Suppressor macrophage treated with lipopolysaccharide for 4 hours (primary cell): ENCODE data around the gene PRLR.
"Not testable (repeated sequence)": the region's sequence is repeated elsewhere in the genome, so short reads cannot be mapped to it uniquely, and the experiment has no call there.

Source experiments
- DNase-seq: peaks from one replicate; pipeline ENCODE4 v3.0.0-alpha.2; 2020

The PRLR gene

GRCh38 chr5:35066260-35066795, 164.0 kb downstream of the PRLR start:
- DNase-seq: peak; percentile 58

DNA sequence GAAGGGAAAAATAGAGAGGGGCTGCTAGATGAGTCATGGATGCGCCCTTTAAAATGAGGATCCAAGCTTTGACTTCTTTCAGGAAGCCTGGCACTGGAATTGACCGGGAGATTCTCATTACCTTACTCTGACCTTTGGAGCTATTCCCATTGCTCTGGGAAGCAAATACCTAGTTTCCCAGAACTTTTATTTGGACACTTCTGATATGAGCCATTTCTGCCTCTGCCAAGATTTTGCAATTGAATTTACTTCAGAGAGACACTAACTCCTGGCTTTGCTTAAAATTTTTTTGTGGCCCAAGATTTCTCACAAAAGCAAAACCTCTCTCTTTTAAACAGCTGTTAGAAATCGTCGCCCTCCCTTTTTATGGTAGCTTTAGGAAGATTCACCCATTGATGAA, 166.9 kb downstream of the PRLR start:
- DNase-seq: no peak

GRCh38 chr5:35061211-35061770, 169.0 kb downstream of the PRLR start:
- peak; percentile 67 for DNase-seq

DNA sequence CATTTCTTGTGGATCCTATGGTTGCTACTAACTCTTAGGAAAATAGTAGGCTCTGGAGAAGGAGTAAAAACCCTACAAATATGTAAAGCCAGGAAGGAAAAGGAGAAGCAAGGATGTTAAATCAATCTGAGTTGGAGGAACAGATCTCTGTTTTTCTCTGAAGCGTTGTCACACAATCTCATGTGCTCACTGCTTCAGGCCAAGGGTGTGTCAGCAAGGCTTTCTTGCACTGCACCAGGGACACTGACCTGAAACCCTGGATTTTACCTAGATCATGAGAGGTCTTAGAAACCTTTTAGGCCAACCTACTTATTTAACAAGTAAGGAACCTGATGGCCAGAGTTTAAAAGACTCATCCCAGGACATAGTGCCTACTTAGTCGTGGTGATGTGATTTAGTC, 170.1 kb downstream of the PRLR start:
- DNase-seq: no peak

DNA sequence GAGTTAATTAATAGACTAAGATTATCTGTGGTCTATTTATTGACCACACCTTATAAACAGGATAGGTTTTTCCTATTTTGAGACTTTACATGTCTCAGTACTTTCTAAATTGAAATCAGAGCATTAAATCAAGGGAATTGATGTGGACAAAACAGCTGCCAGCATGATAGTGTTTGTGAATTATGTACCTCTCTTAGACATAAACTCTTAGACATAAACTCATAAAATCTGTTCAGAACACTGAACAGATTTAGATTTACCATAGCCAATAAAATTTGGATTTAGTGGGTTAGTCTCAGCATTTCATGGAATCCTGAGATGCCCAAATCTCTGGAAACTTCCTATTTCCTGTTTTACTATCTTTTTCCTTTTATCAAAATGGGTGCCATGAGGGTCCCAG, 171.0 kb downstream of the PRLR start:
- DNase-seq: no peak

GRCh38 chr5:35058374-35058788, 171.9 kb downstream of the PRLR start:
- DNase-seq: peak; percentile 38

DNA sequence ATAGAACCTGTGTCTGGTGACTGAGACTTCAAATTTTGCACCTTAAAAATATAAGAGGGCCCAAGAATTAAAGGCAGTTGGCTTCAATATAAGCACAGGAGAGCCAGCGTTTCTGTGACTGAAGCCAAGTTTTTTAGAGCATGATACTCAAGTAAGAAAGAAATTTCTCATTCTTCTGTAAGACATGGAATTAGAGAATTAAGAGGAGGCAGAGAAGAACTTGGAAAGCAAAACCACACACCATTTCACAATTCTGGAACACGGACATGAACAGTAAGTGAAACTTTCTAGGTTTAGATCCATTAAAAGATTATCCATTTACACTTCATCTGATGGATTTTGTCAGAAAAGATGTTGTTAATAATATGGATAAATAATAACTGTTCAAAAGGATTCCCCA, 173.6 kb downstream of the PRLR start:
- no peak for DNase-seq

- DNase-seq: no peak
These were observed 177.4 kb downstream of the PRLR start for GRCh38 chr5:35052838-35053237.

DNA sequence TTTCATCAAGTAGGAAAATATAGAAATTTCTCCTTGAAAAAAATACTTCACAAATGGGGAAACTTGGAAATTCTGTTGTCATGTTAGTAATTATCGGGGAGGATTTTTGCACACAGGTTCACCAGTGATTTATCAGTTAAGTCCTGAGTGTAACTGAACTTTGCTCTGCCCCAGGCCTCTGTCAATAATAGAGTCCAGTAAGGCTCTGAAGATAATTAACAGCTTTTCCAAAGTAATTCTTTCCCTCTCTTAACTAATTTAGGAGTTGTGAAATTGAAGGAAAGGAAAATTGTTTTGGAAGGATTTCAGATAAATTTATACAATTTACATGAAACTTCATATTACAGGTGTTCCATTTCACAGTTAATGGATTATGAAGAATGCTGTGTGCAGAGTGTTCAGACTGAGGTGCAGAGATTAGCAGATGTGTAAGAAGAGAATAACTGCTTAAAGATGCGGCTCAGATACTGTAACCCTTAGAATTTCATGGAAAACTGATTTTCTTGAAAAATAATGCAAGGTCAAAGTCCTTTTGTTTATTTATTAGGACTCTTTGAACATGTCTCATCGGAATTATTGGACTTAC, 179.7 kb downstream of the PRLR start:
- DNase-seq: no peak

- no peak for DNase-seq
These were observed 181.4 kb downstream of the PRLR start for GRCh38 chr5:35048910-35049309.

DNA sequence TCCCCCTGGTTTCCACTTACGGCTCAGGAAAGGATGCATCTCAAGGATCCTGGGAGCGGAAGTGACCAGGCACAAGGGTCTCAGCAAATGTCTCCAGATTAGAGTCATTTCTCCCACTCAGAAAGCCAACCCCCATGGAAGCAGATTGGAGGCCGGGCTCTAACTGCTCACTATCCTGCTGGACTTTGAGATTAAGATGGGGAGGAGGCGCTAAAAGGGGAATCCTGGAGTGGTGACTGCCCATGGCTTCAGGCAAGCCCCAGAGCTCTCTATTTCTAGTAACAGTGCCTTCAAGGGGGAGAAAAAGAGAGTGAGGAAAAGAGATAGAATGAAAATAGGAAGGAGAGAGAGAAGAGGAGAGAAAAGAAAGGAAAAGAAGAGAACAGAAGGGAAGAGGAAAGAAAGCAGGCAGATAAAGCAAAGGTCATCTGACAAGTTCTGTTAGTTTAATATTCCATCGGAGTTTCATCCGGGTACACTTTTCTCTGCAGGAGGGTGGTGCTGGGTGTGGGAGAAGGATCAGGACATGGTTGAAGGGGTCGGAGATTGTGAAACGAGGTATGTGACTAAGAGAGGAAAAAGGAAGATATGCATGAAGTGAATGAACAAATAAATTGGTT, 182.4 kb downstream of the PRLR start, which contains the start of gene AGXT2:
Gene AGXT2, minus strand, starts transcription at position 165 of the 620 bp plus-strand sequence. Its CDS starts 57 bp downstream, at position 108.
- no peak for DNase-seq

DNA sequence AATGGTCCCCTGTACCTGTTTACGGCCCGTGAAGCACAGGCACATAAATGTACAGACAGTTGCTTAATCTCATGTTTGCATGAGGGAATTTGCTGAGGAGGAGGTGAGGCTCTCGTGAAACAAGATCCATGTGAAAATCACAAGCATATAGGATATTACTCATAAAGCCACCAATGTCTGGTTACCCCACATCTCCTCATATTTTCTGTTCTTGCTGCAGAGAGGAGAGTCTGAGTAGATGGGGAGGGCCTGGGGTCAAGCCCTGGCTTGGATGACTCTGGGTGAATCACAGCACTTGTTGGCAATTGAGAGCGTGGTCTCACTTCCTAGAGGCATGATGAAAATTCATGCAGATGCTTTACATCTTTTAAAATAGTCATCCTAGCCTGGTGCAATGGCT, 183.5 kb downstream of the PRLR start:
- peak; percentile 14 for DNase-seq

DNA sequence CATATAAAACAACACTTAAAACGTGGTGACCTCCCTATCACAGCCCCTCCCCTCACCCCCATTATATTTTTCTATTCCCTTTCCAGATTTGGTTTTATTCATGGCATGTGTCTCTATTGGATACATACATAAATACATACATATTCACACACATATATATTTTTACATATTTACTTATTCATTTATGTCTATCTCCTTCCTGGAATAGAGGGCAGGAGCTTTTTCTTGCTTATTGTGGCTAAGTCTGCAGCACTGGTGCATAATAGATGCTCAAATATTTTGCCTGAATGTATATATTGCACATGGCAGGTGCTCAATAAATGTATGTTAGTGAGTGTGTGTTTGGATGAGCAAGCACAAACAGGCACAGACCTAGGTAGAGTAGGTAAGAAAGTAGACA, 185.0 kb downstream of the PRLR start:
- no peak for DNase-seq

DNA sequence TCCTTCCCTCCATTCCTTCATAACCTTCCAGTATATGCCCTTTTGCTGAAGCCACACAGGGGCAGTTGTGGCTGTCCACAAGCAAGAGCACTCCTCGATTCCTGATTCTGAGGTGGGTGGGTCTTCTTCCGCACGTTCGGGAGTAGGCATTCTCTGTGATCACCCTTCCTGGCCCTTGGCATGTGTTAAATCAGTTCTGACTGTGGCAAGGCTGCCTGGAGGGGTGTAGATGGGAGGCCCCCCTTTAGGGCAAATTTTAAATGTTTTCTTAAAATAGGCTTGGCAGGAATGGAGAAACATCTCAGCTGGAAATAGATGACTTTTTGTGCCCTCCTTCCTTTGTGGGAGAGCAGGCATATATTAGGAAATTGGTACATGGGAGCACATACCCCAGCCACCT, 185.6 kb downstream of the PRLR start:
- DNase-seq: no peak

GRCh38 chr5:35042781-35043180, 187.5 kb downstream of the PRLR start:
- no peak for DNase-seq

DNA sequence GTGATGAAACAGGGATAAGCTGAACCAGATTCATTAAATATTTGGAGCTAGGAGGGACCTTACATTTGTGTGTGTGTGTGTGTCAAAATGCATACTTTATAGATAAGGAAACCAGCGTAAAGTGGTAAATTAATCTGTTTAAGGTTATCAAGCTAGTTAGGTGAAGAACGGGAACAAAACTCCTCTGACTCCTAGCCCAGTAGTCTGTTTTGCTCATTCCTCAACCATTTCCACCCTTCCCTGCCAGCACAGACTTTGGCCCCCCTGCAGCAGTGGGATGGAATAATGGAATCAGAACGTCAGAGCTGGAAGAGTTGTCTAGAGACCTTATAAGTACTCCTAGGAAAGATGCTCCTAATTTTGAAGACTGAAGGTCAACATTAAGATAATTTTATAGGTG, 189.0 kb downstream of the PRLR start:
- DNase-seq: no peak

DNA sequence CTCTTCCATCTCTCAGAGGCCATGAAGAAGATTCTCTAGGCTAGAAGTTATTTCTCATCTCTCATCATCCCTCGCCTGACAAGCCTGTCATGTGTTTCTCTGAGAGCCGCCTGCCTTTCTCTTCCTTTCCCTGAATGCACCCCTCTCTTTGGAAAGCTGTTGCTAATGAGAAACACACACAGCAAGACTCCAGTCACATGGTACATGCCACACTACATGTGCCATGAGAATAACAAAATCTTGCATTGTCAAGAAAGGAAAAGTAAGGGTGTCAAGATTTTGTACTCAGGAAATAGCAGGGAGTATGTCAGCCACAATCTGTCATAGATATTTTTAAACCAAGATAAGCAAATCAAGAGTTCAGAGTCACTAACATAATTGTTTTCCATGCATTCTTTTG, 191.4 kb downstream of the PRLR start:
- no peak for DNase-seq

- DNase-seq: no peak
These were observed 193.8 kb downstream of the PRLR start for GRCh38 chr5:35036536-35036935.

GRCh38 chr5:35035929-35036328, 194.4 kb downstream of the PRLR start:
- DNase-seq: not testable (repeated sequence)

- DNase-seq: no peak
These were observed 195.0 kb downstream of the PRLR start for GRCh38 chr5:35035271-35035670.

DNA sequence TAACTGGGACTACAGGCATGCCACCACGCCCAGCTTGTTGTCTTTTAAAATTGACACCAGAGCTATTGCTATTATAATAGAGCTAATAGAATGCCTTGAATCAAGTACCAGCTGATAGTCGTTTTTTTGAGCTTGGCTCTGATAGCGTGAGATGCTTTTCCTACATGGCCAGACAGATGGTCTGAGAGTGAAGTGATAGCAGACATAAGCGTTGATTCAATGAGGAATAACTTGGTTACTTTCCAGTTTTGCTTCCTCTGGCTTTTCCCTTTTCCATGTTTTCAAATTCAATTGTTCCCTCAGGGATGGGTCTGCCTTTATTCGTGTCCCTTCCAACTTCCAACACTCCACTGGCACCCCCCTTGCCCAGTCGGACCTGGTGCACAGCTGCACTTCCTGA, 197.9 kb downstream of the PRLR start:
- no peak for DNase-seq

DNA sequence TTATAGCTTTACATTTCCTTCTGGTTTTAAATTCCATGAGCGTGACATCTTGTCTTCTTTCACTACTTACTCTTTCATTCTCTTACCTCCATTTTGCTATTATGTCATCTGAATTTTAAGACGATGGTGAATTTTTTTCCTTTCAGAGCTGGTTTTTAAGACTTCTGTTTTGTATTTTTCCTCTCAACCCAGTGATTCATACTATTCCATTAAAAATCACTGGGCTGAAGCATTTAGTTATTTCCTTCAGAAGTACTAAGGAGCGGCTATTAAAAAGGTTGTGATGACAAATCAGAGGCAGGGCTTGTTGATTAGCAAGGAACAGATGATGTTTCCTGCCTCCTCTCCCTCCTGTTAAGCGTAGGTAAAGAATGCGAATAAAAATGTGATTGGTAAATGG, 199.0 kb downstream of the PRLR start:
- DNase-seq: no peak

DNA sequence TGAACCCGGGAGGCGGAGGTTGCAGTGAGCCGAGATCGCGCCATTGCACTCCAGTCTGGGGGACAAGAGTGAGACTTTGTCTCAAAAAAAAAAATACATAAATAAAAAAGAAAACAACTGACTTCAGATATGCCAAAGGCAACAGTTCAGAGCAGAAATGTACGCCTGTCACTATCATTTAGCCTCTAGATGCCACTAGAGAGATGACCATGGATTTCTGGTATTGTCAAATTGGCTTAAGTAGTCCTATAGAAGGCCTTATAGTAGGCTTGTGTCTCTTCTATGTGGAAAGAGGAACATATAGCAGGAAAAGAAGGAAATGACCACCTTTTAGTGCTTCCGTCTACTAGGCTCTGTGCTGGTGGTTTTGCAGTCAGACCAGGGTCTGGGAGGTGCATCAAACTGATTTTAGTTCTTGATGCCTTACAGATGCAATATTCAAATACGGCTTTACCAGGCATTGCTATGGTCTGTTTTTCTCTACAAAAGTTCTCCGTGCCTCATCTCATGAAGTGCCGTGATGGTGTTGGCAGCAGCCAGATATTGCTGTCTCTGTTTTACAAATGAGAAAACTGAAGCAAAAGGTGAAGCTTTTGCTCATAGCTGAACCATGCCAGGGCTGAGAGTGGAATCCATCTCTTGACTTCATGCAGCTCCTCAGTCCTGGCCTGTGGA, 199.7 kb downstream of the PRLR start:
- peak; percentile 5 for DNase-seq

GRCh38 chr5:35029333-35029732, 201.0 kb downstream of the PRLR start:
- DNase-seq: peak; percentile 34
